Measurements from ENCODE around the gene PPP2R1A.
A peak's percentile ranks its signal among the peaks of the same experiment; 100 is the strongest.

The PPP2R1A gene

GRCh38 chr19:52189735-52190486, at the start of gene PPP2R1A:
TSS of gene PPP2R1A (plus strand) at chr19:52190052. CDS start at chr19:52190097, 45 bp downstream.
- peak; percentile 100 for DNase-seq

GRCh38 chr19:52141203-52141602, 48.6 kb upstream of the PPP2R1A start:
- no peak for DNase-seq

- no peak for DNase-seq
These were observed 47.8 kb upstream of the PPP2R1A start for GRCh38 chr19:52142001-52142595.

- no peak for DNase-seq
These were observed 41.6 kb upstream of the PPP2R1A start for GRCh38 chr19:52148256-52148655.

GRCh38 chr19:52155596-52156359, 34.1 kb upstream of the PPP2R1A start:
- no peak for DNase-seq

- no peak for DNase-seq
These were observed 19.5 kb upstream of the PPP2R1A start for GRCh38 chr19:52170304-52170703.

GRCh38 chr19:52170863-52171320, 19.0 kb upstream of the PPP2R1A start:
- no peak for DNase-seq

- DNase-seq = peak; percentile 82
These were observed 18.3 kb upstream of the PPP2R1A start, which contains the start of gene ZNF836 for GRCh38 chr19:52171321-52172169. TSS of gene ZNF836 (minus strand) at chr19:52171621. CDS start at chr19:52168072, 3,549 bp downstream.

GRCh38 chr19:52172347-52172746, 17.5 kb upstream of the PPP2R1A start:
- DNase-seq = no peak

- no peak for DNase-seq
These were observed 13.3 kb upstream of the PPP2R1A start for GRCh38 chr19:52176574-52176973.

GRCh38 chr19:52187407-52187806, 2.4 kb upstream of the PPP2R1A start:
- no peak for DNase-seq

- DNase-seq = no peak
These were observed 774 bp upstream of the PPP2R1A start for GRCh38 chr19:52188822-52189734.

GRCh38 chr19:52190487-52191293, 838 bp downstream of the PPP2R1A start:
- DNase-seq = peak; percentile 24

GRCh38 chr19:52191389-52191788, 1.5 kb downstream of the PPP2R1A start:
- DNase-seq = no peak

- DNase-seq = no peak
These were observed 2.1 kb downstream of the PPP2R1A start for GRCh38 chr19:52191951-52192350.

- DNase-seq = no peak
These were observed 6.6 kb downstream of the PPP2R1A start for GRCh38 chr19:52196256-52196967.

GRCh38 chr19:52197964-52198363, 8.1 kb downstream of the PPP2R1A start:
- DNase-seq = no peak

GRCh38 chr19:52198678-52199077, 8.8 kb downstream of the PPP2R1A start:
- no peak for DNase-seq

- peak; percentile 50 for DNase-seq
These were observed 10.2 kb downstream of the PPP2R1A start for GRCh38 chr19:52200044-52200443.
